Measurements from ENCODE around the gene FAM171A1.
"Not testable (repeated sequence)": the region's sequence is repeated elsewhere in the genome, so short reads cannot be mapped to it uniquely, and the experiment has no call there.

The FAM171A1 gene

DNA sequence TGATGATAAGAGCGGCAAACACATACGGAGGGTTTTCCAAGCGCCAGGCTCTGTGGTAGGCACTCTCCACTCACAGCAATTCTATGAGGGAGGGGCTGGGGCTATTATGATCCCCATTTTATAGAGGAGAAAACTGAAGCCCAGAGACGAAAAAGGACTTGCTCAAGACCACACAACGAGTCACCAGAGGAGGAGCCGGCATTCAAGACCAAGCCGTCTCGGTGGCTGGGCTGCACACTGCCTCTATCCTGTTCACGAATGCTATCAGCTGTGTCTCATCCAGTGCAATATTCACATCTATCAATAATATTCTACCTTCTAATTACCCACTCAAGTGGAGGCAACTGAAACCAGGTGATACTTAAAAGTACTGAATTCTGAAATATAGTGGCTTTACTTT lies 134.7 kb downstream of the FAM171A1 start:
- no peak for DNase-seq

DNA sequence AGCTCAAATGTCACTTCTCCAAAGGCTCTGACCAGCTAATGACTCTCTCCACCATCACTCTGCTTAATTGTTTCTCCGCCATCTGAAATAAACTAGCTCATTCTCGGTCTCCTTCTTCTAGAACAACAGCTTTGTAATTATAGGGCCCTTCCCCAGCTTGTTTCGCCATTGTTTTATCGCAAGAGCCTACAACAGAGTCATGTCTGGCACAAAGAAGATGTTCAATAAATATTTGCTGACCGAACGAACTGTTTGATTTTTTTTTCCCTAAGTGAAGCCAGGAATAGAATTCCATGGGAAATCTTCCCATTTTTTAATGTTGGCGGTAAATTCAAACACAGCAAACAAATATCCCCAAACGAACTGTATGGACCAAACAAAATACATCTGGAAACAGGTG lies 138.8 kb downstream of the FAM171A1 start:
- no peak for DNase-seq

DNA sequence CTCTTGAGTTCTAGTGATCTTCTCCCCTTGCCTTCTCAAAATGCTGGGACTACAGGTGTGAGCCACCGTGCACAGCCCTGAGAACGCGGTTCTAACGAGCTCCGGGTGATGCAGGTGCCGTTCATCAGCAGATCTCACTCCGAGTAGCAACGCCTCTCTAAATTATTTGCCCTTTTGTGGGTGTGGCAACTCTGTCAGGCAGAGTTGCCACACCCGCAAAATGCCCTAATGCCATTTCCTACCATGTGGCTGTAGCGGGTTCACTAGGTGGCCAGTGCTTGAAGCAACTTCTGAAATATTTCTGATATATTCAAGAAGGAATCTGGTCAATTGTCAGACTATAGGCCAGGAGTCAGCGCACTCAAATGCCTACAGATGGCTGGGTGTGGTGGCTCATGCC lies 139.7 kb downstream of the FAM171A1 start:
- DNase-seq = no peak

DNA sequence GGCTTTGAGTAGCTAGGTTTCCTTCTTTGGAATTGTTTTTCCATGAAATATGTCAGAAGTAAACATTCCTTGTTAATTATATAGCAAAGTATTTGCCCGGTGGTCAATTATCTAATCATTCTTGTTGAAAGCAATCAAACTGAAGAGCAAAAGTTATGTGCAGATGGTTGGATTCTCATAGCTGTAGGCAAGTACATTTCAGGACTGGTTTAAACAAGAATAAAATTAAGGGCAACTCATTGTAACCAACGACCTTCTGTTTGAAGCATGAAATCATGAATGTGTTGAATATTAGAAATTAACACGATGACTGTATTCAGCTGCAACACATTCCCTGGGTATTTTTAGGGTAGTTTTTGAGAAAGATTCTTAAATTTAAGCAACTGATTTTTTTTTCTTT lies 140.8 kb downstream of the FAM171A1 start:
- no peak for DNase-seq

DNA sequence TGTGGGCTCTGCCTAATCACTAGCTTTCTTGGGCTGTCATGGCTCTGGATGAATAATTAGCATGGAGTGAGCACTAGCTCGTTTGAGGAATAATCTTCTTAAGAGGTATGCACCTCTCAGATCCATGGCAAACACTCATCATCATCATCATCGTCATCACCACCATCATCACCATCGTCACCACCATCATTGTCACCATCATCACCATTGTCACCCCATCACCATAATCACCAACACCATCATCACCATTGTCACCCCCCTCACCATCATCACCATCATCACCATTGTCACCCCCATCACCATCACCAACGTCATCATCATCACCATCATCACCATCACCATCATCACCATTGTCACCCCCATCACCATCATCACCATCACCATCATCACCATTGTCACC lies 141.8 kb downstream of the FAM171A1 start:
- DNase-seq = no peak

DNA sequence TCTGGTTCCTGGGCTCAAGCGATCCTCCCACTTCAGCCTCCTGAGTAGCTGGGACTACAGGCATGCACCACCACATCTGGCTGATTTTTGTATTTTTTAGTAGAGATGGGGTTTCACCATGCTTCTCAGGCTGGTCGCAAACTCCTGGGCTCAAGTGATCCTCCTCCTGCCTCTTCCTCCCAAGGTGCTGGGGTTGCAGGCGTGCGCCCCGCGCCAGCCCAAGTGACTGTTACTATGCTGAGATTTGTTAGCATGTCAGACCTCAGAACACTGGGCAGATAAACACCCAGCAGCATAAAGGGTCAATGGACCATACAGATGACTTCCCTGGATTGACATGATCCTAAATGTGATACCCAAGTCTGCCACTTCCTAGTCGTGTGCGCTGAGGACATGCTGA lies 142.7 kb downstream of the FAM171A1 start:
- no peak for DNase-seq

DNA sequence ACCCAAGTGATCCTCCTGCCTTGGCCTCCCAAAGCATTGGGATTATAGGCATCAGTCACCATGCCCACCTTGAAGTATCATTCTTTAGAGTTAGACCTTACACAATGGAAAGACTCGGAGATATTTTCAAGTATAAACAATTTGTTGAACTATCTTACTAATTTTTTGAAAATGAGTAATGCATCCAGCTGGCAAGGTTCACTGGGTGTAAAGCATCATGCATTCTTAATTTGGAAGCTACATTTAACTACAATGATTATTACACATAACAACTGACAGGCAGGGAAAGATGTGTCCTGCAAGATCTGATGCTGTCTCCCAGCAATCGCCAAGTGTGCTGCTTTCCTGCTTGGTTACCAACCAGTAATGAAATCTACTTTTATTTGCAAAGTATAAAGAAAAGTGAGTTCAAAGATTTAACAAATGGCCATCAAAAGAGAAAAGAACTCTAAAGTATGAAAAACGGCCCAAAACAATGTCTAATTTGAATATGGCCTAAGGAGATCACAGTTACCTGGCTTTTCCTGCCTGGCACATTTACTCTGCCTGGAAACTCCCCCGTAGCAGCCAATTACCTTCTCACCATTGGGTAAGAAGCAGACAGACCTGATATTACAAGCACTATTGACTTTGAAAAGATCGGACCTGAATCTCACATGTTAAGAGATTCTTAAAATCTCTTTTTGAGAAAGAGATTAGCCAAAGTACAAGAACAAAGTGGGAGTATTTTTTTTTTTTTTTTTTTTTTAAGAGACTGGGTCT lies 143.3 kb downstream of the FAM171A1 start:
- no peak for DNase-seq

DNA sequence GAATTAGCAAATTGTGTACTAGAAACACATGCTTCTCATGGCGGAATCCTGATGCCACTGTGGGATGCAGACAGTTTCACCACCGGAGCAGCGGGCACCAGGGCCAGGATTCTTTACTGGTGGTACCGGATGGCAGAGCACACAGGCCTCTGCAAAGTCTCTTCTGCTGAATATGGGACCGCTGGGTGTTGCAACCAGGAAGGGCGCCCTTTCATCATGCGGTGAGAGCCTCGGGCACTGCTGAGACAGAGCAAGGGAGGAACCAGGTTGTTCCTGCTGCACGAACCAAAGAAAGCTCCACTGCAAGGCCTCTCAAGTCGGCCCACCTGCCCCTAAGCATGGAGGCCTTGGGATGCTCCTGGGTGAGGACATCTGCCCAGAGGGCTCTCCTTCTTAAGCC lies 145.6 kb downstream of the FAM171A1 start:
- no peak for DNase-seq

DNA sequence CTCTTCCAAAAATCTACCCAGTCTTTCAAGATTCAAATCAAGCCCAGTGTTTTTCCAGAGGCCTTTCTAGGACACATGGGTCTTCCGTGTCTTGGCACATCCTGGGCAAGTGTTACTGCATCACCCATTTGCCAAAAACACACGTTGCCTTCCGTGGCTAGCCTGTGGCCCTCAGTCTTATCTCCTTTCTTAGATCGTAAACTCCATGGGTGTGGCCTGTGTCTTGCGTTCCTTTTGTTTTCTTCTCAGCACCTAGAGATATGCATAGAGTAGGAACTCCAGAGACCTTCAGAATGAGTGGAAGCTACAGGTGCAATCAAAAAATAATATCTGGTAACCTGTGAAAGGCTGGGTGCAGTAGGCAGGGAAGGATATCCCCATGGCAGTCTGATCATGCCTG lies 146.1 kb downstream of the FAM171A1 start:
- no peak for DNase-seq

DNA sequence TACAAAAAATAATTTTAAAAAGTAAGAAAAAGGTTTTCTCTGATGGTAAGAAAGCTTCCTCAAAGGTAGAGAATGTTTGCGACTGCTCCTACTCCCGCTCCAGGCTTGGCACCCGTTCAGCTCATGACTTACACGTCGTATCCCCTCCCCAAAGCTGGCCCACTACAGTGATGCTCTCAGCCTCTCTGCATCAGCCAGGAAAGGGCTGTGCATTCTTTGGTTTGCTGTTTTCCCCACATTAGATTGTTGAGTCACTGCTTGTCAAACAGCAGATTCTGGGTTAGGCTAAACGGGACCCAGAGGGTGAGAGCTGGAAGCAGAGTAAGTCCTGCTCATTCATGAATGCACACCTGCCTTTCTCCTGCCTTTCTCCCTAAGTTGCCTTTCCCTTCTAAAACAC lies 147.9 kb downstream of the FAM171A1 start:
- DNase-seq = no peak

DNA sequence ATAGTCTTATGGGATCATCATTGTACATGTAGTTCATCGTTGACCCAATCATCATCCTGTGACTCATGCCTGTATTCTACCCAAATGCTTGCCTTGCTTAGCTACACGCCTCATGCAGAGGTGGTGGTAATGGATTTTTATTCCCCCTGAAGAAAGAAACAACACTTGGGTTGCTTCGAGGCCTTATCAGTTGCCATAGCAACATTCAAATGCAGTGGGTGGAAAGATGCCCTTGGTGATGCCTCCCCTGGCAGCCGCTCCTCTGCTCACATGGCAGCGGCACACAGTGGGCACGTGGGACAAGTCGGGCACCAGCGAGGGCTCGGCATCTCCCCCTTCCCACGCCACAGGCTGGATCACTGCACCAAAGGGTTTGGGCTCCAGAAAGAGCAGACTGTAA lies 148.6 kb downstream of the FAM171A1 start:
- DNase-seq = no peak

DNA sequence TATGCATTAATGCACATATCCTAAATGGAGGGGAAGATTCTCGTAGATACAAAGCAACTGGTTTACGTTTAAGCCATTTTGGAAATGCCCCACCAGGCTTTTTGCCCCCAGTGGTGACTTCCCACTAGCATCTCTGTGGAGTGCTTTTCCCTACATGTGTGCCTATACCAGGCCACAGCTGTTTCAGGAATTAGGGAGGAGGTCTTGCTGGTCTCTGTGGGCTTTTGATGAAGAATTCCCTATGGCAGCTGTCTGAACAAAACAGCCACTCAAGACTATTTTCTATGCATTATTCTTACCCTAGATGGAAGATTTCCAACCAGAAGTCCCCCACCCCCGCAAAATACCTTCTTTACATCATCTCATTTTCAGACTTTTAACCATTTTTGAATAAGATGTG lies 150.6 kb downstream of the FAM171A1 start:
- DNase-seq = no peak

DNA sequence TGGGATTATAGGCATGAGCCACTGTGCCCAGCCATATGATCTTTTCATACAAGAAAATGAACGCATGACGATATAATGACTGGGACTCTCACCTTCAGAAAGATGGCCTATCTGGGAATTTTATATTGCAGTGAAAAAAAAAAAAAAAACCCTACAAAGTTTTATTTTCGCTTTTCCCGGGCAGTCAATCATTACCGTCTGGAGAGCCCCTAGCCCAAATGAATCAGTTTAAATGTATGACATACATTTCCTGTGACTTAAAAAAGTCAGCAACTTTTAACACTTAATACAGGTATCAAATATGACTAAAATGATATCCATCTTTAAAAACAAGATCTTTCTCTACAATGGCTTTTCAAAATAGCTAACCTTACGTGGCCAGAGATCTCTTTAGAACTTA lies 154.4 kb downstream of the FAM171A1 start:
- DNase-seq = no peak

DNA sequence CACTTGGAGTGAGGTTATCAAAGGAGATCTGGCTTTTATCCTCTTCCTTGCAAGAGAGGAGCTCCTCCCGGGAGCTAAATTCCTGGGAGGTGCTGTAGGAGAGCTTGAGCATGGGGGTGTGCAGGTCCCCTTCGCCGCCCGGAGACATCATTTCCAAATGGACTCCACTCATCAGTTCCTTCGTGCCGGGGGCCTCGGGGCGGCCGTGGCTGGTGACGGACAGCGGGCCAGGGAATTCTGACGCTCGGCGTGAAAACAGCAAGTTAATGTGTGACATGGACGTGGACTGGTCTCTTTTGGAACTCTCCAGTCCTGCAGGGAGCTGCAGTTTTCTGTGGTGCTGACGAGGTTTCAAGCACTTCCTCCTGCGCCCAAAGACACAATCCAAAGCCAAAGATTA lies 156.9 kb downstream of the FAM171A1 start:
- DNase-seq = no peak

DNA sequence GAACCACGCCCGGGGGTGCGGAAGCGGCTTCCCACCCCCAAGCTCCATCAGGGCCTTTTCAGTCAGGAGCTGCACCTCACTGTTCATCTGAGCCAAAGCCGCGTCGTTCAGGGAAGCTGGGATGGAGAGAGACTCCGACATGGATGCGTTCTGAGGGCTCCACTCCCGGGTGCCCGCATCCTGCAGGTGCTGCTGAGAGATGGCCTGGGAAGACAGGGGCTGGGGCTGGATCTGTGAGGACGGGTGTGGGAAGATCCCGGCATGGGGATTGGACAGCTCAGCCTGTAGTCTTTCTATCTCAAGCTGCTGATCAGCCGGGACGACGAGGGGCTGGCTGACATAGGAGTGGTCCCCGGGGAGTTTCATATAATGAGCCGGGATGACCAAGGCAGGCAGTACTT lies 157.6 kb downstream of the FAM171A1 start:
- no peak for DNase-seq

DNA sequence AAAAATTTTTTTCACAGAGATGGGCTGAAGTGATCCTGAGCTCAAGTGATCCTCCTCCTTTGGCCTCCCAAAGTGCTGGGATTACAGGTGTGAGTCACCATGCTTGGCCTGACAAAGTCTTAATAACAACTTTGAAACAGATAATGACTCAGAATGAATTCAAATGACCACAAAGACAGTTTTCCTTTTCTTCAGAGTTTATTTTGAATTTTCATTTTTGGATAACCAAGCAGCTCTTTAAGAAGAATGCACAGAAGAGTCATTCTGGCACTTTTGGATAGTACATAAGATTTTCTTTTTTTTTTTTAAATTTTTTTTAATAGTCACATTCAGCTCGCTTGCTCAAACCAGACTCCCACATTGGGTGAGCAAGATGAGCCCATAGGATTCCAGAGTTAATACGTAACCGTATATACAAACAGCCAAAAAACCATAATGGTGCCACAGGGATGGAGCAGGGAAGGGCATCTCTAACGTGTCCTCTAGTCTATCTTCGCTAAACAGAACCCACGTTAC lies 159.6 kb downstream of the FAM171A1 start:
- DNase-seq = no peak

DNA sequence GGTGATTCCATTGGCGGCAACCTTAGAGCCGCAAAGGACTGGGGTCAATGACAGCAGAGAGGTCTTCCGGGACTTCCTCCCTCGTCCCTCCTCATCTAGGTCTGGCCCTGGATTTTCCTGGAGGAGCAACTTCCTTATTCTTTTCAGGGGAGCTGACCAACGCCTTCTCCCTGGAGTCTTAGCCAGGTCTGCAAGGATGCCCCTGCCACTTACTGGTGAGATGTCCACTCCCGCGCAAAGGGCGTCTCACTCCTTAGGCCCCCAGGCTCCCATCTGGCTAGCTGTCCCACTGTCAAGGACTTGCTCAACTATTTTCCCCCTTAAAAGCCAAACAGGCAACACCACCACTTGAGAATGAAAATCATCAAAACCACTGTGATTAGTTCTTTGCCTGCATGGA lies 160.6 kb downstream of the FAM171A1 start:
- no peak for DNase-seq

DNA sequence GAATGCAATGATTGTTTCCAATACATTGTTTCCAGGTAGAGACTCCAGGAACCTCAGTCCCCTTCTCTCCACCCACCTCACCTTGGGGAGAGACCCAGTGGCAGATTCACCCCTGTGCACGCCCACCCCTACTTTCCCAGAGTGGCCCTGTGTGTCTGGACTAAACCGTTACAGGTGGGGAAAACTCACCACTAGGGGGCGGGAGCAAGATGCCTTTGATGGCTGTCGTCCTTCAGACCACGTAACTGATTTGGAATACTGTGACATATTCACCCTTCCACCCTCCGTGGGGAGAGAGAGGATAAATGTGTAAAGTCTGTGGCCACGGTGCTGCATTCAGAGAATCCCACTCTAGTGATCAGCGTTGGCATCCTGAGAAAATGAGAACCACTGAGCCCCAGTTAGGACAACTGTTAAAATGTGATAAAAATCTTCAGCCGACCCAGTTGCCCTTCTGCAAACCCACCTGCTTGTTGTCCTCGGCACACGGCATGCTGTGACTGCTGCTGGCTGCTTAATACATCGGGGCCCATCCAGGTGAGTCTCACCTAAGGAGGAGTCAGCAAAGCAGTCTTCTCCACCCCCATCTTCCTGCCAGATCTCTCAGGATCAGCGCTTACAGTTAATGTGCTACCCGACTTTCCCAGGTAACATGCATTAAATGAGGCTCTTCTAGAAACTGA lies 161.1 kb downstream of the FAM171A1 start:
- peak; percentile 80 for DNase-seq

DNA sequence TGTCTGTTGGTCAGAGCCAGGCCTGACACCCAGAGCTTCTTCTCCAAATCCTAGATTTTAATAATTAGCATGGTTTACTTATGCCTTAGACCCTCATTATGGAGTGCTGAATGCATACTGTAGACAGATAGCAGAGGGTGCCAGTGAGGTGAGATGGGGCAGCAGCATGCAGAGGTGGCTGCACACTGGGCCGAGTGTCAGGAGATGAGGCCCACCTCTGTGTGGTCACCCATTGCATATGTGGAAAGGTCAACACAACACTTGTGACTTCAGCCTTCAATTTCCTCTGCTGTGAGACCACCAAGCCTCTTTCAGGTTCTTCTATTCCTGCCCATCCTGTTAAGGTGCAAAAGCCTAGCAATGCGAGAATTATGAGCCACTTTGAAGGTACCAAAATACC lies 162.9 kb downstream of the FAM171A1 start:
- no peak for DNase-seq

DNA sequence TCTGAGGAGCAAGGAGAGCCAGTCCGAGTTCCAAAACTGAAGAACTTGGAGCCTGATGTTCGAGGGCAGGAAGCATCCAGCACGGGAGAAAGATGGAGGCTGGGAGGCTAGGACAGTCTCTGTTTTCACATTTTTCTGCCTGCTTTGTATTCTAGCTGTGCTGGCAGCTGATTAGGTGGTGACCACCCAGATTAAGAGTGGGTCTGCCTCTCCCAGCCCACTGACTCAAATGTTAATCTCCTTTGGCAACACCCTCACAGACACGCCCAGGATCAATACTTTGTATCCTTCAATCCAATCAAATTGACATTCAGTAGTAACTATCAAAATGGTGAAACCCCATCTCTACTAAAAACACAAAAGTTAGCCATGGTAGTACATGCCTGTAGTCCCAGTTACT lies 163.7 kb downstream of the FAM171A1 start:
- DNase-seq = not testable (repeated sequence)

DNA sequence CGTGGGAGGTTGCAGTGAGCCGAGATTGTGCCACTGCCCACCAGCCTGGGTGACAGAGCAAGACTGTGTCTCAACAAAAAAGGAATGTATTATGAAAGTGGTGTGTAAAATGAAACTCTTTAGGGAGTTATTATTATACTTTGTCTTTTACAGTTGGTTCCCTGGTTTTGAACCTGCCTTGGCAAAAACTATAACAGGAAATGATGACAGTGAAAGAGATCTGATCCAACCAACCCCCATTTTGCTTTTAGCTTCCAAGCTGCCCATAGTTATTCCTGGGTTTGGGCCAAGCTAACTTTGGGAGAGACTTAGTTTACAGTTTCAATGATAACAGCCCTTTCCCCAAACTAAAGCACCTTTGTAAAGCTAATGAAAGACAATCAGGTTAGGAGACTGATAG lies 168.4 kb downstream of the FAM171A1 start:
- DNase-seq = no peak

DNA sequence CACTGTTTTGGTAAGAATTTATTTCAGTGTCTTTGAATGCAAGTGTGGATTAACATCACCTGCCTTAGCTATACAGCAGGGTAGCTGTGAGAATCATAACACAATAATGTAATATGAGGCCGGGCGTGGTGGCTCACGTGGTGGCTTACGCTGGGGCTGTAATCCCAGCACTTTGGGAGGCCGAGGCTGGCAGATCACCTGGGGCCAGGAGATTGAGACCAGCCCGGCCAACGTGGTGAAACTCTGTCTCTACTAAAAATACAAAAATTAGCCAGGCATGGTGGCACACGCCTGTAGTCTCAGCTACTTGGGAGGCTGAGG lies 168.8 kb downstream of the FAM171A1 start:
- DNase-seq = not testable (repeated sequence)

DNA sequence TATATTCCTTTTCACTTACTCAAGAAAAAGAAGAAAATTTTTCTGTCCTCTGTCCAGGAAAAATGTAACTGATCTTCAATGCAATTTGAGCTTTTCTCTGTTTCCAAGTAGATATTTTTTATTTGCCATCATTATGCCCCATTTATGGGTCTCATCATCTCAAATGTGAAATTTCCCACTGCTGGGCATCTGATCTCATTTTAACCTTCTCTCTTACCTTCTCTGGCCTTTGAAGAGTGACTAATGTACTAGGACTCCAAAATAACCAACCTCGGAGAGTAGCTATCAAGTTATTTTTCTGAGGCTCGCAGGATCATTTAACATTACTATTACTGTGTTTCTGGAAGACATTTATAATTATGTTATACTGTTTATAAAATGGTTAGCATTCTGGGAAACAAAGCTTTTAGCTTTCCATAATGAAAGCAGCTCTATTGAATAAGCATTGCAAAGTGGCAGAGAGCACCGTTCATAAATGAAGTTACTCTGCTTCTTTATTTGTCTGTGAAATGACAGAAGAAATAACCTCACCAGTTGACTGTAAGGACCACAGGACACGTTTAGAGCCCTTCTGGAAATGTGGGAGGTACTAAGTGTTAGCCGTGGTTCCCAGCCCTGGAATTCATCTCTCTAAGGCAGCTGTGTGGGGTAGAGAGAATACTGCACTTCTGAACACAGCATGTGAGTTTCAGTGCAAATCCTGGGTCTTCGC lies 169.3 kb downstream of the FAM171A1 start:
- DNase-seq = no peak

DNA sequence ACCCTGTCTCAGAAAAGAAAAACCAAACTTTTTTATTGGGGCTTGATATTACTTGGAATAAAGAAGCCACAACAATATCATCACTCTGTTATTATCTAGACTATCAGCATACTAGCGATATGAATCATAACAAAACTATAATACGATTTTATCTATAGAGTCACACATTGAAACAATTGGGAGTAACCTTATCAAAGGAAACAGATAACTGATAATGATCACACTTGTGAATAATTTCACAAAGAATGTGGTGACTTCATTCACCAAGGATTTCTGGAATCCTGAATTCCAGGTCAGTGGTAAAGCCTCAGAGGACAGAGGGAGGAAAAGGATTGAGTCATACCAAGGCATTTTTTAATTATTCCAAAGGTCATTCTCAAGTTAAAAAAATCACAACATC lies 170.5 kb downstream of the FAM171A1 start:
- DNase-seq = no peak

All from CD4-positive, alpha-beta T cell treated with Interleukin-21 for 1 hour (primary cell).